Right renal cortex interstitium (tissue), 3 donors: ENCODE results near the gene KLHL3. TPM values are rescaled to one million over a fixed set of nuclear protein-coding genes. Genes with fewer than 3 reads are reported as not detected.

Experiments used
- DNase-seq, 3 donors: peaks; one replicate each; pipeline ENCODE4 v3.0.0-alpha.2; 2013; ENCODE audit warnings: low read depth in 3 of 3, low spot score in 2 of 3
- polyA plus RNA-seq, 3 donors: library from polyadenylated mRNA; unstranded; fragments of 120-200 nt; gene quantifications; one replicate each; pipeline ENCODE4 v1.2.1, GENCODE V29; 2013; ENCODE audit not compliant: insufficient read length in 3 of 3

Gene KLHL3
- polyA plus RNA-seq, 3 donors, result 16.2 to 17.9 (median 16.9) TPM

DNA sequence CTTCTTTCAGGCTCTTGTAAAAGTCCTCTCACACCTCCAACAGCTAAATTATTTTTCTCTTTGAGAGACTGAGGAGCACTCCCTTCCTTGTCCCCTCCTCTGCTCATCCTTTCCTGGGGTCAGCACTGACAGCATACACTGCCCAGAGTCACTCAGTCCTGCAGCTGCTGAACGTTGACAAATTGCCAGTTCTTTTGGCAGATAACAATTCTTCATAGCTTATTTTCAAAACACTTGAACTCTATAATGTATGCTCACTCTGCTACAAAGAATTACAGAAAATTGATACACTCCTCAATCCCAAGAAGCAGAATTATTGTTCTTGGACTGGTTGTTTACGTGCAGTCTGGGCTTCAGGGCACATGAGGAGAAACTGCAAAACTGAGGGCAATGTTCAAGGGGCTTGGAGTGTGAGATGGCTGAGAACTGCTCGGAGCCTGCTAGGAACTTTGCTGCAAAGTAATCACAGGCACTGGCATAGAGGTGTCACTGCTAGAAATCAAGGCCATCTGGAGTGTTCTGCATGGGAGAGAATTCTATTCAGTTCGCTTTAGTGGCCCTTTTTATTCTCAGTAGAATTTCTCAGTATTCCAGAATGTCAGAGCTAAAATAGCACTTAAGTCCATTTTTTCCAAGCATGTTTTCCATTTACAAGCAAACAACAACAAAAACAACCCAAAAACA is 140.4 kb downstream of the KLHL3 start:
- no peak for DNase-seq

DNA sequence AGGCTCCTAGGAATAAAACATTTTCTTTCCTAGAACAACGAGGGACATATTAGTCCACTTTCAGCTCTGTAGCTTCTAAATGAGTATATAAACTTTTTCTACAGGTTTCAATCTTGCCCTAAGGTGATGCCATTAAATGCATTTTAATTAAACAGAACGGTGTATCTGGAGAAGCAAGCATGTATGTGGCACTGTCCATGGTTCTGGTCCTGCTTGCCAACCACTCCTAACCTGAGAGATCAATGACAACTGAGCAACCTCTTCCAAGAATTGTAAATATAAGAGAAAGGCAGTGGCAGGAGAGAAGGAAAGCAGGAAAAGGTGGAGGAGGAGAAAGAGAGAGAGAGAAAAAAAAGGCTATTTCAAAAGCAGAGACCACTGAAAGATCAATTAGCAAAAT is 141.2 kb downstream of the KLHL3 start:
- DNase-seq, result no peak

GRCh38 chr5:137592317-137592716 is 143.6 kb downstream of the KLHL3 start:
- DNase-seq, result no peak

GRCh38 chr5:137589185-137589584 is 146.7 kb downstream of the KLHL3 start:
- no peak for DNase-seq

DNA sequence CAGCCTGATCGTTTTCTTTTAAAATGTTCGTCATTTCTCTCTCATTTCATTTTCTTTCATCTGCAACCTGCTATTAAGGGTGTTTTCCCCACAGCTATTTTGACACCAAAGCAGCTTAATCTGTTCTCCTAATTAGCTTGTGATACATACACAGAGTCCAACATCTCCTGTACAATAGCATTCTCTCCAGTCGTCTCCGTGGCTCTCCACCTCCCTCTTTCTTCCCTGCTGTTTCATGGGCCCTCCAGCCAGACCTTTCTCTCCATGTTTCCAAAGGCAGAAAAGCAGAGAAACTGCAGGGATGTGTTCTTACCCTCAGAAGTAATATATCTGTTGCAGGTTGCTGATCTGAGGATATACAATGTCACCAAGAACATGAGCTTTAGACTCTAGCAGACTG is 148.0 kb downstream of the KLHL3 start:
- no peak for DNase-seq

GRCh38 chr5:137584262-137584661 is 151.6 kb downstream of the KLHL3 start:
- no peak for DNase-seq

GRCh38 chr5:137583129-137583528 is 152.8 kb downstream of the KLHL3 start:
- no peak for DNase-seq

- DNase-seq, result no peak
Measured at GRCh38 chr5:137582218-137582617, 153.7 kb downstream of the KLHL3 start.

DNA sequence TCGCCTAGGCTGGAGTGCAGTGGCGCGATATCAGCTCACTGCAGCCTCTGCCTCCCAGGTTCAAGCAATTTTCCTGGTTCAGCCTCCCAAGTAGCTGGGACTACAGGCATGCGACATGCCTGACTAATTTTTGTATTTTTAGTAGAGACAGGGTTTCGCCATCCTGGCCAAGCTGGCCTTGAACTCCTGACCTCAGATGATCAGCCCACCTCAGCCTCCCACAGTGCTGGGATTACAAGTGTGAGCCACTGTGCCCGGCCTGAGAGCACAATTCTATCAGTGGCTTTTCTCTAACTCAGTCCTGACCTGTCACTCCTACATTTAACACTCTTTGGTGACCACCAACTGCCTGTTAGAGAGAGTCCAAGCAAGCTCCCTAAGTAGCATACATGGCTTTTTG is 154.1 kb downstream of the KLHL3 start:
- no peak for DNase-seq

- no peak for DNase-seq
Measured at GRCh38 chr5:137580030-137580429, 155.9 kb downstream of the KLHL3 start.

DNA sequence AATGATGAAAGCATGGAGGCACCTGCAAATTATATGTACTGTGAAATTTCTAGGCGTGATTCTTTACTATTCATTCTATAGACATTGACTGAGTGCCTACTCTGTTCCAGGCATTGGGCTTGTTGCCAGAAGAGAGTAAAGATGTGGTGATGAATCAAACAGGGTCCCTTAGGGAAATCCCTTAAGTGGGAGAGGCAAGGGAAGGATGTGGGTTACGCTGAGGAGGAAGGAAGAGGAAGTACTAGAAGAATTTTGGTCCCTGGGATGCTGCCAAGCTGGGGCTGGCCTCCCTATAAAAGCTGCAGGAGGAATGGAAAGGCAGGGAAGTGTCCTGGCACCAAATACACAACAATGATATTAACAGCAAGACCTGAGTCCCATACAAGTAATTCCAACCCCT is 160.0 kb downstream of the KLHL3 start:
- no peak for DNase-seq

GRCh38 chr5:137575211-137575610 is 160.7 kb downstream of the KLHL3 start:
- DNase-seq, result no peak

DNA sequence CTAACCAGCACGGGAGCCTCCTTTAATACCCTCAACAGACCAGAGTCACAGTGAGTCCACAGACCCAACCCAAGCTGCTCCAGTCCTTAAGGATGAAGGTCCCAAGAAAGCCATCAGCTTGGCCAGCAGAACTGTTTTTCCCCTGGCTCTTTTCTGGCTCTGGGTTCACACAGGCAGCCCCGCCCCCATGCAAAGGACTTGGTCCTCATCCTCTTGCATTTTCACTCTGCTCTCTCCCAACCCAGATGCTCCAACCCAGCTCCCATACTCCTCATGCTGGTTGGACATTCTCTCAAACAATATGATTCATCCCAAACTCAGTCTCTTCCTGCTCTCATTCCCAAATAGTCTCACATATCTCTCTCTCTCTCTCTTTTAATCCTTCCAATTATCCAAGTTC is 162.5 kb downstream of the KLHL3 start:
- no peak for DNase-seq

DNA sequence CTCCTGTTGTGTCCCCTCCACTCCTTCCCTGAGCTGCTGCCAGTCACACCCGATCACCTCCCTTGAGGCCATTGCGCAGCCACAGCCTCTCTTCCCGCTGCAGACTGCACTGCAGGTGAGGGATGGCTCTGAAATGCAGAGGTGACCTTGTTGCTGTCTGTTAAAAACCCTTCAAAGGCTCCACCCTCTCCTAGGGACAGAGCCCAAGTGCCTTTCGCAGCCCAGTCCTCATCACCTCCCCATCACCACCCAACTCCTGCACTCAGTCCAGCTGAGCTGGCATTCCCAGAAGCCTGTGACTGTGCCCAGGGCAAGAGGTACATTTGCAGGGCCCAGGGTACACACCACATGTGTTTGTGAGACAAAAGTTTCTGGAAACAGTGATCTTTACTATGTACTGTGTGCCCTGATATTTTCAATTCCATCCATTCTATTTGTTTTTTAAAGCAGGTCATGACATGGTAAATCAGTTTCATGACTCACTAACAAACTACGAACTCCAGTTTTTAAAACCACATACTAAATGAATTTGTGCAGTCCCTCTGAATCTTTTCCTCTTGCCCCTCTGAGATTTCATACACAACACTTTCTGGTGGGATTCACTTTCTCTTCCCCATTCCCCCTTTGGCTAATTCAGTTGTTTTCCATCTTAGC is 163.7 kb downstream of the KLHL3 start:
- no peak for DNase-seq

DNA sequence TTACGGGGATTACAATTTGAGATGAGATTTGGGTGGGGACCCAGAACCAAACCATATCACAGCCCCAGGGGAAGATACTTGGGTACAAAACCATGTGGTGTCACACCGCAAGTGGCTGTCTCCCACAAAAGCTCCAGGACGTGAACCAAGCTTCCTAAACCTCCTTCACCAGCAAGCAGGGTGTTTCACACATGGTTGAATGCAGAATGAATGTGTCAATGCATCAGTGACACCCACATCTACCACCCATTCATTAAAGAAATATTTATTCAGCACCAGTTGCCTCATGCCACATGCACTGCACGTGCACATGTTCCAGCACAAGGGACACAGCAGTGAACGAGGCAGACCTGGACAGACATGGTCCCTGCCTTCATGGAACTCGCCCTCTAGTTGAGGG is 165.8 kb downstream of the KLHL3 start:
- DNase-seq, result no peak

Other genes with a start within 250 kb of the KLHL3 start
- 1 to 10 TPM; 8.2 to 9.8 (median 9.8) TPM for gene SPOCK1, start 236.8 kb downstream of the KLHL3 start, polyA plus RNA-seq
- gene HNRNPA0, start 18.3 kb upstream of the KLHL3 start, polyA plus RNA-seq, result 10 to 100 TPM; 65.1 to 66.2 (median 66.1) TPM
- gene MYOT, start 131.8 kb upstream of the KLHL3 start, polyA plus RNA-seq, result 1 to 10 TPM in 2 of 3 donors, under 1 TPM in 1; 0.94 to 1.5 (median 1.4) TPM
- gene PKD2L2, start 153.4 kb upstream of the KLHL3 start, polyA plus RNA-seq, result under 1 TPM in 2 of 3 donors, not detected in 1; 0.26 to 0.44 TPM